DND-41 (cell line): ENCODE results near the gene GID8.

Experiments
- CTCF ChIP-seq: IDR thresholded peaks from 2 replicates; pipeline ENCODE4 v1.5.1; 2012; ENCODE audit warnings: borderline replicate concordance, low read length, moderate library complexity, mild to moderate bottlenecking; ENCODE audit not compliant: poor library complexity, severe bottlenecking; ENCODE audit errors: extremely low read depth
- EZH2 ChIP-seq: IDR thresholded peaks from 3 replicates; pipeline ENCODE4 v1.6.1; 2012; ENCODE audit warnings: borderline replicate concordance, low read depth, mild to moderate bottlenecking, moderate library complexity, low read length, inconsistent platforms; ENCODE audit not compliant: severe bottlenecking

- TF ChIP-seq CTCF (no peak), EZH2 (no peak)
Observed at GRCh38 chr20:62962221-62962879, 24.4 kb downstream of the GID8 start.
